GM12878 (cell line): ENCODE results near the gene GMDS. TPM values are rescaled to one million over a fixed set of nuclear protein-coding genes. Genes with fewer than 3 reads are reported as not detected.

Experiments used
- ATF3 ChIP-seq: IDR thresholded peaks from 2 replicates; pipeline ENCODE4 v1.6.1; 2011; ENCODE audit warnings: low read depth, mild to moderate bottlenecking, low read length, moderate library complexity, borderline replicate concordance; ENCODE audit errors: extremely low read depth
- BACH1 ChIP-seq: fragments of 450-650 bp; IDR thresholded peaks from 2 replicates; pipeline ENCODE4 v1.6.1; 2017; ENCODE audit warnings: mild to moderate bottlenecking, borderline replicate concordance
- FOXM1 ChIP-seq: IDR thresholded peaks from 2 replicates; pipeline ENCODE4 v1.6.1; 2012; ENCODE audit warnings: low read depth, mild to moderate bottlenecking, inconsistent platforms, low read length, moderate library complexity
- HDAC6 ChIP-seq: fragments of 200-600 bp; sonication (generic); IDR thresholded peaks from one replicate; pipeline ENCODE4 v1.8.0; 2017; ENCODE audit warnings: antibody characterized with exemption; ENCODE audit not compliant: unreplicated experiment
- IRF5 ChIP-seq: fragments of 450-650 bp; IDR thresholded peaks from 2 replicates; pipeline ENCODE4 v1.6.1; 2017; ENCODE audit warnings: borderline replicate concordance
- NFYB ChIP-seq: IDR thresholded peaks from 2 replicates; pipeline ENCODE4 v1.6.1; 2011; ENCODE audit warnings: low read depth, mild to moderate bottlenecking, low read length, improper control_type of control experiment, moderate library complexity; ENCODE audit not compliant: insufficient read depth
- NRF1 ChIP-seq: conservative IDR thresholded peaks from 2 replicates; pipeline ENCODE4 v1.6.1; 2011; ENCODE audit warnings: mild to moderate bottlenecking, low read depth, low read length, improper control_type of control experiment
- PBX3 ChIP-seq: IDR thresholded peaks from 2 replicates; pipeline ENCODE4 v1.6.1; 2011; ENCODE audit warnings: mild to moderate bottlenecking, low read depth, low read length, moderate library complexity; ENCODE audit not compliant: insufficient replicate concordance
- POLR2AphosphoS2 ChIP-seq: IDR thresholded peaks from 2 replicates; pipeline ENCODE4 v1.6.1; 2011; ENCODE audit warnings: low read depth, mild to moderate bottlenecking, low read length, improper control_type of control experiment, moderate library complexity
- POLR2AphosphoS5 ChIP-seq: IDR thresholded peaks from 2 replicates; pipeline ENCODE4 v1.6.1; 2011; ENCODE audit warnings: mild to moderate bottlenecking, low read length, inconsistent platforms
- SIX5 ChIP-seq: IDR thresholded peaks from 2 replicates; pipeline ENCODE4 v1.6.1; 2011; ENCODE audit warnings: mild to moderate bottlenecking, low read depth, low read length, moderate library complexity; ENCODE audit not compliant: severe bottlenecking
- ZBTB33 ChIP-seq: fragments of 450-650 bp; IDR thresholded peaks from 2 replicates; pipeline ENCODE4 v1.6.1; 2017; ENCODE audit warnings: mild to moderate bottlenecking
- ZNF274 ChIP-seq: IDR thresholded peaks from one replicate; pipeline ENCODE4 v1.8.0; 2011; ENCODE audit not compliant: insufficient read length, insufficient read depth
- ZNF592 ChIP-seq: fragments of 450-650 bp; IDR thresholded peaks from 2 replicates; pipeline ENCODE4 v1.6.1; 2017; ENCODE audit warnings: mild to moderate bottlenecking, moderate library complexity
- polyA plus RNA-seq, 11 experiments: library from polyadenylated mRNA; depleted of rRNA in 4 of 11; unstranded in 6 of 11; stranded (reverse) in 5 of 11; fragments of >200 nt; fragmentation: Nextera tagmentation in 4 of 11; fragmentation: Illumina TruSeq in 1 of 11; extraction: Ambion mirVana in 4 of 11; extraction: Trizol in 1 of 11; gene quantifications; 1 replicate in 1 of 11; 2 replicates in 10 of 11; pipeline versions ENCODE4 v1.2.1 to v1.2.3, GENCODE V29; 2011 to 2016; ENCODE audit warnings: inconsistent platforms in 2 of 11, missing spikeins in 2 of 11, low read depth in 1 of 11
- total RNA-seq, 4 experiments: library from RNA; depleted of rRNA in 3 of 4; stranded (reverse); fragments of >200 nt in 3 of 4; fragmentation: Illumina TruSeq in 1 of 4; extraction: Trizol in 1 of 4; gene quantifications; 2 replicates each; pipeline versions ENCODE4 v1.2.1 to v1.2.3, GENCODE V29; 2013 to 2021

Gene GMDS
- total and polyA plus RNA-seq, 10 of the 15 experiments (the other 5 are each of a cell fraction or from before 2014, with no cell fraction given), result 0.61 to 53.8 (median 29.3) TPM

- TF ChIP-seq IRF5, result no peak
- no peak for TF ChIP-seq BACH1
- no peak for TF ChIP-seq HDAC6
- no peak for TF ChIP-seq NRF1
- TF ChIP-seq ZNF274, result no peak
- TF ChIP-seq NFYB, result no peak
- TF ChIP-seq POLR2AphosphoS2, result no peak
- TF ChIP-seq ZBTB33, result no peak
- TF ChIP-seq FOXM1, result no peak
- TF ChIP-seq PBX3, result no peak
- TF ChIP-seq ZNF592, result no peak
- no peak for TF ChIP-seq ATF3
- TF ChIP-seq SIX5, result no peak
- TF ChIP-seq POLR2AphosphoS5, result no peak
These were observed 548.9 kb downstream of the GMDS start (continued) for GRCh38 chr6:1696463-1696850.
